ENCODE results near the gene PAX2. TPM values are rescaled to one million over a fixed set of nuclear protein-coding genes. Genes with fewer than 3 reads are reported as not detected.

PAX2 gene
- total RNA-seq, 4 donors from 2014 or later, result not detected

DNA sequence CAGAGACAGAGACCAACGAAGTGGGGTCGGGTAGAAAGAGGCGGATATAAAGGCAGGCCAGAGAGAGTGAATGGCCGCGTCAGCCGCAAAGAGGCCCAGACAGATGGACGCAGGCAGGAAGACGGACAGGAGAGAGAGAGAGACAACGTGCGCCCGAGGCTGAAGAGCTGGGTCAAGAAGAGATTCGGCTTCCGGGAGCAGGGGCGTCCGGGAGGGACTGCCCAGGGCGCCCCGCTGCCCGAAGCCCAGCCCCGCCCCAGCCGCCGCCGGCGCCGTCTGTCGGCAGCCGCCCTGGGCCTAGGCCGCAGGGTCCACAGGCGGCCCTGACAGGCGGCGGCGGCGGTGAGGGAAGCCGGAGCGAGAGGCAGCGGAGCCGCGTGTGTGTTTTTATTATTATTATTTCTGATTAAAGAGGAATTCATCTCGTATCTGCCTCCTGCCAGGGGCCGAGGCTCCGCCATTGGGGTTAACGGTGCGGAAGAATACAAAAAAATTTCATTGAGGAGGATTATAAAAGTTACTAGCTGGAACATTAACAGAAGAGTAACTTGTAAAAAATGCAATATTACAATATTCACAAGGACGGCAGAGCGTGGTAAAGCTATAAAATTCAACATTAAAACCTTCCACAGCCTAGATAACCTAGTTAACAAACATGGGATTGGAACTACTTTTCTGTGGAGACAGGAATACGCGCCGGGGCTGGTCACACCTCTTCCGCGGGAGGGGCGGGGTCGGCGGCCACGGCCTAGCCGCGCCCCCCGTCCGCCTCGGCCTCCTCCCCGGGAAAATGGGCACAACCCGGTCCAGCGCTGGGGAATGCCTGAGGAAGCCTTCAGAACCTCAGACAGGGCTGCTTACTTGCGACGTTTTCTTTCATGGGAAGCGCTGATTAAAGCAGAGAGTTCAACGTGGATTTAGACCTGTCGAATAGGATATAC, 29.7 kb upstream of the PAX2 start:
- Histone ChIP-seq H3K4me3 (peak overlapping the region; percentile 24), H3K27ac (no peak overlapping the region), H3K9me3 (no peaks in the 10 kb centered on the region), H3K27me3 (peaks cover 97% of the 10 kb centered on the region), H3K36me3 (no peaks in the 10 kb centered on the region), H3K4me1 (peaks cover 10% of the 10 kb centered on the region)
- WGBS, result 21% methylated on average over 66 of the region's 66 CpGs
- TF ChIP-seq, protein P1, sequence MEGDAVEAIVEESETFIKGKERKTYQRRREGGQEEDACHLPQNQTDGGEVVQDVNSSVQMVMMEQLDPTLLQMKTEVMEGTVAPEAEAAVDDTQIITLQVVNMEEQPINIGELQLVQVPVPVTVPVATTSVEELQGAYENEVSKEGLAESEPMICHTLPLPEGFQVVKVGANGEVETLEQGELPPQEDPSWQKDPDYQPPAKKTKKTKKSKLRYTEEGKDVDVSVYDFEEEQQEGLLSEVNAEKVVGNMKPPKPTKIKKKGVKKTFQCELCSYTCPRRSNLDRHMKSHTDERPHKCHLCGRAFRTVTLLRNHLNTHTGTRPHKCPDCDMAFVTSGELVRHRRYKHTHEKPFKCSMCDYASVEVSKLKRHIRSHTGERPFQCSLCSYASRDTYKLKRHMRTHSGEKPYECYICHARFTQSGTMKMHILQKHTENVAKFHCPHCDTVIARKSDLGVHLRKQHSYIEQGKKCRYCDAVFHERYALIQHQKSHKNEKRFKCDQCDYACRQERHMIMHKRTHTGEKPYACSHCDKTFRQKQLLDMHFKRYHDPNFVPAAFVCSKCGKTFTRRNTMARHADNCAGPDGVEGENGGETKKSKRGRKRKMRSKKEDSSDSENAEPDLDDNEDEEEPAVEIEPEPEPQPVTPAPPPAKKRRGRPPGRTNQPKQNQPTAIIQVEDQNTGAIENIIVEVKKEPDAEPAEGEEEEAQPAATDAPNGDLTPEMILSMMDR (IDR thresholded peaks at IDR 0.05), result no peak
- TF ChIP-seq POLR2A (IDR thresholded peaks at IDR 0.05), result no peak
- no peak for TF ChIP-seq EP300 (IDR thresholded peaks at IDR 0.05)
- TF ChIP-seq POLR2AphosphoS5 (IDR thresholded peaks at IDR 0.05), result no peak
- no peak for DNase-seq (ENCODE audit: low spot score in 2 of 2)

DNA sequence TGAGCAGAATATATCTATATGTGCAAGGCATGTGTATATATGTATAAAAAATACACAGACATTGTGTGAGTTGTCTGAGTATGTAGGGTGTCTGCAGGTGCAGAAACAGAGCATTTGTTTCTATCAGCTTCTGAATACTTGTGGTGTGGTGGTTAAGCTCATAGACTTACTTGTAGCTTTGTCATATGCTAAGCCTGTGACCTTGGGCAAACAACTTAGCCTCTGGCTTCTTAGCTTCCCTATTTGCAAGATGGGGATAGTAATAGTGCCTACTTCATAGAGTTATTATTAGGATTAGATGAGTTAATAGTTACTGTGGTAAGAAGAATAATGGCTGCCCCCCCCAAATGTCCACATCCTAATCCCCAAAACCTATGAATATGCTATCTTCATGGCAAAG, 28.2 kb upstream of the PAX2 start:
- no peak for DNase-seq (ENCODE audit: low spot score in 2 of 2)
- Histone ChIP-seq H3K27me3 (peaks cover 96% of the 10 kb centered on the region), H3K36me3 (no peaks in the 10 kb centered on the region), H3K9me3 (no peaks in the 10 kb centered on the region), H3K4me1 (peaks cover 10% of the 10 kb centered on the region), H3K4me3 (no peak overlapping the region), H3K27ac (no peak overlapping the region)
- TF ChIP-seq EP300 (IDR thresholded peaks at IDR 0.05), result no peak
- TF ChIP-seq, protein P1 (IDR thresholded peaks at IDR 0.05), result no peak
- TF ChIP-seq POLR2A (IDR thresholded peaks at IDR 0.05), result no peak
- no peak for TF ChIP-seq POLR2AphosphoS5 (IDR thresholded peaks at IDR 0.05)

DNA sequence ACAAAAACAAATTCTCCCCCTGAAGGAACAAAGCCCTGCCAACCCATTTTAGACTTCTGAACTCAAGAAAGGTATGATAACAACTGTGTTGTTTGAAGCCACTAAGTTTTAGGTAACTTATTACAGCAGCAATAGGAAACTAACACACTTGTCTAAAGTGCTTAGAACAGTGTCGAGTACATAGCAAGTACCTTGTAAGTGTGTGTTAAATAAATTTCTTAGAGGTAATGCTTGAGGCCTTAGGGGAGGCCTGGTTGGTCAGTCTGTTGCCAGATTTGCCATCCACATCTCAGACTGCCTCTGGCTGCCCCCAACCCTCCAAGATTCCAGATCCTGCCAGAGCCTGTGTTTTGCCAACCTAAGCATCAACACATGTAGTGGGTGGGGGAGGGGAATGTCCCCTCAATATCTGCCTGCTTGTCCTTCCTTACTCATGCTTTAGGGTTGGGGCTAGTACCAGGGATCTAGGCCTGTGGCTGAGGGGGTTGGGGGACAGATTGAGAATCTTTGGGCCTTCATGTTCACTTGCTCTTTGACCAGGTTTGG, 27.1 kb upstream of the PAX2 start:
- TF ChIP-seq, protein P1 (IDR thresholded peaks at IDR 0.05), result no peak
- TF ChIP-seq POLR2AphosphoS5 (IDR thresholded peaks at IDR 0.05), result no peak
- no peak for TF ChIP-seq POLR2A (IDR thresholded peaks at IDR 0.05)
- TF ChIP-seq EP300 (IDR thresholded peaks at IDR 0.05), result no peak
- 92% methylated on average over 1 of the region's 1 CpG for WGBS
- Histone ChIP-seq H3K27ac (no peak overlapping the region), H3K4me3 (no peak overlapping the region), H3K9me3 (no peaks in the 10 kb centered on the region), H3K27me3 (peaks cover 96% of the 10 kb centered on the region), H3K36me3 (no peaks in the 10 kb centered on the region), H3K4me1 (peaks cover 9% of the 10 kb centered on the region)
- DNase-seq (ENCODE audit: low spot score in 2 of 2), result no peak

DNA sequence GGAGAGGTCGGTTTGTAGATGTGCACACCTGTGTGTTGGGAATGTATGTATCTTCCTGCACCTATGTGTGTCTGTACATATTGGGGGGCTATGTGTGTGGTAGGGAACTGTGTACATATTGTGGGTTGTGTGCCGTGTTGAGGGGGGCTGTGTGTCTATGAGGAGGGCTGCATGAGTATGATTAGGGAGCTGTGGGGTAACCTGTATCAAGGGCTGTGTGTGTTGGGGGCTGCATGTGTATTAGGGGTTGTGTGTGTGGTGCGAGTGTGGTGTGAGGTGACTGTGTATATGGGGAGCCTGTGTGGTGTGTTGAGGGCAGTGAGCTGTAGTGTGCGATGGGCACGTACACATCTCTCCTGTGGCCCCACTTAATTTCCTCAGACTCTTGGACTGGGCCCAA, 22.2 kb upstream of the PAX2 start:
- 83% methylated on average over 5 of the region's 5 CpGs for WGBS
- Histone ChIP-seq H3K4me3 (no peak overlapping the region), H3K27me3 (peaks cover 96% of the 10 kb centered on the region), H3K36me3 (no peaks in the 10 kb centered on the region), H3K9me3 (no peaks in the 10 kb centered on the region), H3K4me1 (peaks cover 8% of the 10 kb centered on the region), H3K27ac (no peak overlapping the region)
- TF ChIP-seq, protein P1 (IDR thresholded peaks at IDR 0.05), result no peak
- TF ChIP-seq POLR2AphosphoS5 (IDR thresholded peaks at IDR 0.05), result no peak
- TF ChIP-seq POLR2A (IDR thresholded peaks at IDR 0.05), result no peak
- TF ChIP-seq EP300 (IDR thresholded peaks at IDR 0.05), result no peak
- DNase-seq (ENCODE audit: low spot score in 2 of 2), result no peak

DNA sequence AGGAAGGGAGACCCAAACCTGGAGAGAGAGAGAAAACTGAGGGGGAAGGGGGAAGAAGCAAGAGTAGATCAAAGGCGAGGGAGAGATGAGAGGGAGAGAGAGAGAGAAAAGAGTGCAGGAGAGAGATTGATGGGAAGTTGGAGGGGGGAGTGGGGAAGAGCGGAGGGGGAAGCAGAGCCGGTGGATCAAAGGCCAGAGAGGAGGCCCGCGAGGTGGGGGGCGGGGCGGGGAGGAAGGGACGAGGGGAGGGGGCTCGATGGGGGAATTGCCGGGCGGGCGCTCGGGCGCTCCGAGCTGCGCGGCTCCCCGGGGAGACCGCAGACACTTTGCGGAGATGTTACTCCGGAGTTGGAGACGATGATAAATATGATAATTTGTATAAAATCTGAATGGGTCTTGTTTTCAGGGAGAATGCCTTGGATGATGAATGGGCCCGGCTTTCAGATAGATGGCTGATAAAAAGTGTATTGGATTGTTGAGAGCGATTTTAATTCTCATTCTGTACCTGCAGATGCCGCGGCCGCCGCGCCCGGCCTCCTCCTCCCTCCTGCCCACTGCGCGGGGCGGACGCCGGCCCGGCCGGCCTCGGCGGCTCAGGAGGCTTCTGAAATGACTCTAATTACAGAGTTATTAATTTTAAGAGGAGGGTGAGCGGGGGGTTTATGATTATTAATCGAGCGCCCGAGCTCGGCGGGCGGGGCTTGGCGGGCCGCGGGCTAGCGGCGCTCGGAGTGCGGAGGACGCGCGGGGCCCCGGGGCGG, 21.4 kb upstream of the PAX2 start:
- H3K27me3 ChIP-seq, result peaks cover 97% of the 10 kb centered on the region
- H3K36me3 ChIP-seq, result no peaks in the 10 kb centered on the region
- 2% methylated on average over 43 of the region's 58 CpGs for WGBS

More for the DNA sequence above, 21.4 kb upstream of the PAX2 start:
- TF ChIP-seq POLR2A (IDR thresholded peaks at IDR 0.05) (no peak), POLR2AphosphoS5 (IDR thresholded peaks at IDR 0.05) (no peak), EP300 (IDR thresholded peaks at IDR 0.05) (no peak)
- TF ChIP-seq, protein P1 (IDR thresholded peaks at IDR 0.05), result no peak
- H3K4me3 ChIP-seq, result no peak overlapping the region
- H3K4me1 ChIP-seq, result peaks cover 11% of the 10 kb centered on the region
- H3K27ac ChIP-seq, result no peak overlapping the region
- no peaks in the 10 kb centered on the region for H3K9me3 ChIP-seq
- no peak for DNase-seq (ENCODE audit: low spot score in 2 of 2)

Data from suprapubic skin (tissue), 4 donors.